Forelimb muscle (tissue), 1 donor: Measurements from ENCODE around the gene KIF5C. TPM values are rescaled to one million over a fixed set of nuclear protein-coding genes. Genes with fewer than 3 reads are reported as not detected.

Source experiments
- DNase-seq: peaks from one replicate; pipeline ENCODE4 v3.0.0-alpha.2; 2013; ENCODE audit warnings: low read depth
- polyA plus RNA-seq: library from polyadenylated mRNA; unstranded; fragments of 120-200 nt; gene quantifications from one replicate; pipeline ENCODE4 v1.2.1, GENCODE V29; 2013; ENCODE audit not compliant: insufficient read length

Gene KIF5C
- polyA plus RNA-seq, 1 donor: 1.6 TPM

DNA sequence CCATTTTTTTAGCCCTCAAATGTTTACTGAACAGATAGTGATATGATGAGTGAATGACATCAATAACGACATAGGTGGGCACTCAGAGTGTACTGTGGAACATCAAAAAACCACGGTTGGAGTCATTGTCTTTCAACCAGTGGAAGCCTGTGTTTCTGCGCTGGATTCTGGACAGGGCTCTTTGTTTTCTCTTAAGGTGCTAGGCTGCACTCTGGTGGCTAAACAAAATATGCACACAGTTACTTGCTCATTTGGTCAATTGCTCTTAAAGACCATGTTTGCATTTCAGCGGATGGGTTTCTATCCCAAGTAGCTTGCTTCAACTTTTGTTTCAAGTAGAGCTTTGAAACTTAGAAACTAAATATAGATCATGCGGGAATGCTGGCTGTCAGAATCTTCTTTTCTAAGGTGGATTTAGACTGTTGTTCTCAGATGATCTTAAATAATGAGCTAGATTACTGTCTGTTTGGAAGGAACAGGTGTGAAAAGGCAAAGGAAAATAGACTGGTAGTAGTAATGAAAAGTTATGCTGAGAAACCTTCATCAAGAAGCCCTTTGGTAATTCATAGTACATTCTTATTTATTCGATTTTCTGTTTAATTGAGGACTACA is 115.0 kb downstream of the KIF5C start:
- peak; percentile 67 for DNase-seq

DNA sequence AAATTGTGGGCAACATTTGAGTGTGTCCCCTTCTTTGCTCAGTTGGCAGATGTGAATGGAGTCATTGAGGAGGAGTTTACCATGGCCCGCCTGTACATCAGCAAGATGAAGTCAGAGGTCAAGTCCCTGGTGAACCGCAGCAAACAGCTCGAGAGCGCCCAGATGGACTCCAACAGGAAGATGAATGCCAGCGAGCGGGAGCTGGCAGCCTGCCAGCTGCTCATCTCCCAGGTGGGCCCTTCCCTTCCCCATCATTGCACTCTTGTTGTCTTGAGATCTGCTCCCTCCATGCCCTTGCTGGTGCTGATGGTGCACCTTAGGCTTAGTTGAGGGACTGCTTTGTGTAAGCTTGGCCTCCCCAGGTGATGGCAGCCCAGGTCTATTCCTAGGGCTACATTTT is 115.9 kb downstream of the KIF5C start:
- DNase-seq: no peak

- DNase-seq: no peak
Observed at GRCh38 chr2:148992448-148992847, 117.4 kb downstream of the KIF5C start.

GRCh38 chr2:148993351-148993750 is 118.3 kb downstream of the KIF5C start:
- DNase-seq: no peak

DNA sequence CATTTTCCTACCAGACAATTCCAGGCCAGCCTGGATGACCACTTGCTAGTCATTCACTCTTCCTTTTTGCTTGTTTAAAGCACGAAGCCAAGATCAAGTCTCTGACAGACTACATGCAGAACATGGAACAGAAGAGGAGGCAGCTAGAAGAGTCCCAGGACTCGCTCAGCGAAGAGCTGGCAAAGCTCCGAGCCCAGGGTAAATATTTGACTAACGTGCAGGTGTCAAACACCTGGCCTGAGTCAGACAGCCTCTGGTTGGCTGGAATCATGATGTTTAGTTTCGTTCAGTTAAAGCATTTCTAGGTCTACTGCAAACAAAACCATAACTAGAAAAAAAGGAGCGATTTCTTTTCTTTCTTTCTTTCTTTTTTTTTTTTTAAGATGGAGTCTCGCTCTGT is 119.3 kb downstream of the KIF5C start:
- DNase-seq: no peak

GRCh38 chr2:148996805-148997204 is 121.8 kb downstream of the KIF5C start:
- DNase-seq: no peak

DNA sequence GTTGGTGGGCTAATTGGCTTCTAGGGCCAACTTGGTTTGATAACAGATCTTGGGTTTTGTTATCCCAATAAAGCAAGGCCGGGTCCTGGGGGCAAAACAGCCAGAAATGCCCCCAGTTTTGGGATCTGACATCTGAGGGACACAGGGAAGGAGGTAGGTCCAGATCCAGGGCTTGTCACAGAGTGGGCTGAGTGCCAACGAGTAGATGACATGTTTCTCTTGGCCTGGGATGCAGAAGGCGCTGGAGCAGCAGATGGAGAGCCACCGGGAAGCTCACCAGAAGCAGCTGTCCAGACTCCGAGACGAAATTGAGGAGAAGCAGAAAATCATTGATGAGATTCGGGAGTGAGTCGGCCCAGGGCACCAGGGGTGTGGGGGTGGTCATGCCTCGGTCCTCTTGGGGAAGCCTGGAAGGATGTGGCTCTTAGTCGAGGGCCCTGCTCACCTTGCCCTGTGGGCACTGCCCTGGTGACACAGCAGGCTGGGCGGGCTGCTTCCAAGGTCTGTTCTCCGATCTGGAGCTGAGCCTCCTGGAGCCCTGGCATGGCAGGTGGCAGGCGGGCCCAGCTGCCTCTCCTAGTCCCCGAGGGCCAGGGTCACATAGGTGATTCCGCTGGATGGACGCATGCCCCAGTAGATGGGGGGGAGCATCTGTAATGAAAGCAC is 123.3 kb downstream of the KIF5C start:
- no peak for DNase-seq

DNA sequence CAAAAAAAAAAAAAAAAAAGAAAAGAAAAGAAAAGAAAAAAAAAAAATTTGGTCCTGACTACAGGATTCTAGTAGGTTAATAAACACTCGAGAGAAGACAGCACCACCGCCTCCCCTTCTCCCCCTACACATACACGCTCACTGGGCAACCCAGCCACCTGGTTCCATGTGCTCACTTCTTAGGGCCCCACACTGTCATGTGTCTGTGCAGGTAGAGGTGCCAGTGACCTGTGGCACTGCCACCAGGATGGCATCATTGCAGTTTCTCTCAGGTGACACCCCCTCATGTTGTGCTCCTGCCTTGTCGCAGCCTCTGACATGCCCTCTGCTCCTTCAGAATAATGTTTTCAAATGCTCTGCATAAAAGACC is 123.8 kb downstream of the KIF5C start:
- no peak for DNase-seq

DNA sequence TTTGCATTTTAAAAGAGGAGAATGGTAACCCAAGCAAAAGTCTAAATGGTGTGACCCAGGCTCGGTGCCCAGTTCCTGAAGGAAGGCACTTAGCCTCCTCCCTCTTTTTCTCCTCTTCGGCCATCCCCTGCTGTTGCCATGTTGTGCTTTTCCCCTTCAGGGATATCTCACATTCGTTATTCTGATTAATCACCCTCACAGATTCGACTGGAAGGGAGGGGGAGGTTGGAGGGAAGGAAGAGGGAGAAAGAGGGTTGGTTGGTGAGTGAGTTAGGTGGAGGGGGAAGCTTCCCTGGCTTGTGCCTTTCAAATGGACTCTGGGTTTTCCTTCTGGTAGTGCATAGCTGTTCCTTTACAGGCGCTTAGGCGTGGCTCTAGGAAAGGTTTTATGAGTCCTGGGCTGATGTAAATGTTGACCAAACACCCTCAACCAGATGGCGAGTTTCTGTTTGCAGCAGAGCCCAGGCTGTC is 124.5 kb downstream of the KIF5C start:
- no peak for DNase-seq

- no peak for DNase-seq
Observed at GRCh38 chr2:149000158-149000938, 125.3 kb downstream of the KIF5C start.

- no peak for DNase-seq
Observed at GRCh38 chr2:149001496-149001895, 126.5 kb downstream of the KIF5C start.

GRCh38 chr2:149002378-149002890 is 127.4 kb downstream of the KIF5C start:
- no peak for DNase-seq

GRCh38 chr2:149002891-149003740 is 128.1 kb downstream of the KIF5C start:
- no peak for DNase-seq

DNA sequence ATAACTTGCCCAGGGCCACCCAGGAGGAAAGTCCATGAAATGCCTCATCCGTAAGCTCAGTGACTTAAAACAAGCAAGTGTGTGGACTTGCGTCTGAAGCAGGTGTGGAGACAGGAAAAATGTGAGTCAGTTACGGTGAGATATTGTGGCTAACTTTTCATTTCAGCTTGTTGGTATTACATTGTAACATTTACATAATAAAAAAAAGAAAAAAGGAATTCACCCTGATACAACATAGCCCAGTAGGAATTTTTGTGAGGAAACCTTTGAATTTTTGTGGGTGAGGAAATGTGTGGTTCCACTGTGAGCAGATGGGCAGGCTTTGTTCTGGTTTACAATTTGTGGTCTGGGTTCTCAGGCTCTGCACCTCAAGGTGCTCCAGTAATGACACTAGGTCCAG is 129.8 kb downstream of the KIF5C start:
- no peak for DNase-seq

DNA sequence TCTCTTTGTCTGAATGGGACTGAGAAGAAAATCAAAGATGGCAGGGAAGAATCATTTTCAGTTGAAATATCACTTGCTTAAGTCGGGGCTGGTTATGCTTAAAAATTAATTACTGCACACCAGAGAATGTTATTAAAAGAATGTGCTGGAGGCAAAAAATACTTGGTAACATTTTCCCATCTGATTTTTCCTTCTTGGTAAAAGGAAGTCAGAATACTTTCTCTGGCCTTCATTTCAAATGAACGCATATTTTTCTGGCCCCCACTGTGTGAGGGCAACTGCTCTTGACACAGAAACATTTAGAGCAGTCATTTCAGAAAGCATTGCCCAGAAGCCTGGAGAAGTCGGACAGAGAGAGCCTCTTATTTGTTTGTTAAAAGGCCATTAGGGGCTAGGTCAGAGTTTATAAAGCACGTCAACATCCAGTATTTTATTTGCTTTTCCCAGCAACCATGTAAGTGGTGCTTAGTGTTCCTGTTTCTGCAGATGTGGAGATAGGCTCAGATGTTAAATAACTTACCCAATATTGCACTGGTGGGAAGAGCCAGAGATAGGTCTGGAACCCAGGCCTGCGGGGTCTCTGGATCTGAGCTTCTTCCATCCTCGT is 130.5 kb downstream of the KIF5C start:
- DNase-seq: no peak

DNA sequence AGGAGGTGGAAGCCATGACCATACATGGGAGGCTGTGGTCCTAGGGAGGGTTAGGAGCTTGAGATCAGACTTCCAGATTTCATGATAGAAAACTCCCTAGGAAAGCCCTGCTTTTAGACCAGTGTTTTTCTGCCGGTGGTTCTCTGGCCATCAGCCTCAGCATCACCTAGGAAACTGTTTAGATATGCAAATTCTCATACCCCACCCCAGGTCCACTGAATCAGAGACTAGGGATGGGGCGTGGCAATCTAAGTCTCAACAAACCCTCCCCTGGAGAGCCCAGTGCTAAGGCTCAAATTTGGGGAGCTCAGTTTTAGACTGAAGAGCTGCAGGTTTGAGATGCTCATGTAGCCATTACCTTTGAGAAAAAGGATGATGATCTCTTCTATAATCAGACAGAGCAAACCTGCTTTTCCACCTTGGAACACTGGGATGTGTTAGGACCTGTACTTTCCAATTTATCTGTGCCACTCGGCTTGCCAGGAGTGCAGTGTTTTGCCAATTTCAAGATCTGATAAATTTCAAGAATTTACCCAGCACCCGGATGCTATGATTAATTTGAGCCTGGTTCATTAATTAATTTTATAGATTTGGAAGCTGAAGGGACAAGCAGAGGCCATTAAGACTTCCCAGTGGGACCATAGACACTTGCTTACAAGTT is 132.0 kb downstream of the KIF5C start:
- no peak for DNase-seq

DNA sequence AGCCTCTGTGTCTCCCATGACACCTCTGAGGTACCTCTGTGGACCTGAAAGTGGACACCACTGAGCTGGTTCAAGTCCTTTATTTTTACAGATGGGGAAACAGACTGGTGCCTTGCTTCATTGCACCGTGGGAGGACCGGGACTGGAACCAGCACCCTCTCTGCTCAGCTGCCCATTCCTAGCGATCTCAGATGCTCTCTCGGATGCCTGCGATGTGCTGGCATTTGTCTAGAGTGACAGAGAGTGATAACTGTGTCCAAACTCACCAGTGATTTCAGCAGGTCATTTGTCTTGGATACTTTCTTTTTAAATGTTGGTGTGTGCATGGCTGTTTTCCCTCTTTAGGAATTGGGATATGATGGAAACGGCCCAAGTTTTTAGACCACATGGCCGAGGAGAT is 133.4 kb downstream of the KIF5C start:
- no peak for DNase-seq

DNA sequence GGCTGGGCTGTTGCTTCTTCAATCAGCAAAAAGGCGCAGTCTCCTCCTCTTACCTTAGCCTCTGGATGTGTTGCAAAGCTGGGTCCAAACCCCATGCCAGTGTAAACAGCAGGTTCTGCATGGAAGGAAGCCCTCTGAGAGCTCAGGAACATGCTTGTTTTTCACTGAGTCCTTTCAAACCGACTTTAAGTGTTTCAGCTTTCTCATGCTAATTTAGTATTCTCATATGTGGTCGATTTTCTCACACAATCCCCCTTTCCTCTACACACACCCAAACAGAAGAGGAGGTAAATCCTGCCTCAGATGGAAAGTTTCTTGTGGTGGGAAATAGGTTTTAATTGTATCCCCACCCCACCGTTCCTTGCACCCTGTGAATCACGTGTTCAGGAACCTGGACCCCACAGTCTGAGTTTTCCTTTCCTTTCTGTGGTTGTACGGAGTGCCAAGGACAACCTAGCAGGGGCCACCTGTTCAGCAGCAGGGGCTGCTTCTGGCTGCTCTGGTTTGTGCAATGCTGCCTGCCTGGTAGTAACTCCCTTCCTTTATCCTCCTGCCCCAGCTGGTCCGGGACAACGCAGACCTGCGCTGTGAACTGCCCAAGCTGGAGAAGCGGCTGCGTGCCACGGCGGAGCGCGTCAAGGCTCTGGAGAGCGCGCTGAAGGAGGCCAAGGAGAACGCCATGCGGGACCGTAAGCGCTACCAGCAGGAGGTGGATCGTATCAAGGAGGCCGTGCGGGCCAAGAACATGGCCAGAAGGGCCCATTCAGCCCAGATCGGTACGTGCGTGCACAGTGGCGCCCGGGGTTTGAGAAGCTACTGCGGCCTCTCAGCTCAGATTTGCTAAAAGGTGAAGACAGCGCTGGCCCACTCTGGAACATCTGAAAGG is 134.8 kb downstream of the KIF5C start:
- no peak for DNase-seq

DNA sequence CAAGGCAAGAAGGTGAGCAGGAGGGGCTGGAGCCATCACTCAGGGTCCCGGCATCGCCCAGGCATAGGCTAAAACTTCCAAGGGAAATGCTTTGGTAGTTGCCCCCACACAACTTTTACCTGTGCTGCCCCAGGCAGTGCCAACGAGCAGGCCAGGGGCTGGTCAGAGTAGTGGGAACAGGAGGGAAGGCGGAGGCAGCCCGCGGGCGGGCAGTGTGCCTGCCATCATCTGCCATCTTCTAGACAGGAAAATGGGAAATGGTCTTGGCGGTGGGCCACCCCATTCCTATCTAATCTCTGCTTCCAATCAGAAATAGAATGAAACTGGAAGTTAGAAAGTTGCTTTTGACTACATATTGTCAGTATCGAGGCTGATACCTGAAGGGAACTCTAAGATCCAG is 137.5 kb downstream of the KIF5C start:
- no peak for DNase-seq

DNA sequence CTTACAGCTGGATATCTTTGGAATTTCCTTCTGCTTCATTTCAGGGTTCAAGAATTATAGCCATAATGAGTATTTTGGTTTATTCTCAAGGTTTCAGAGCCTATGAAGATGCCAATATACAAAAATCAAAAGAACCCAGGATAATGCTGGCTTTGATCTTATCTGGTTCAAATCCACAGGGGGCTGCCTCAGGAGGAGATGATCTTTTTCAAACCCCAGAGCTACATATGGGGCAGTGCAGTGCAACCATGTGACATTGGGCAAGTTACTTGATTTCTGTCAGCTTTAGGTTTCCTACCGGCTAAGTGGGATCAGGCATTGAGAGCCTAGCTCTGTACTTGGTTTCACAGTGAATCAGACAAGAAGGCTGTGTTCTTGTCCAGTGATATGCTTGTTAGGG is 140.5 kb downstream of the KIF5C start:
- DNase-seq: no peak
